PC-9 (cell line): ENCODE results near the gene ANK2. TPM values are rescaled to one million over a fixed set of nuclear protein-coding genes. Genes with fewer than 3 reads are reported as not detected.

Experiments used
- BruUV-seq: library from RNA; stranded (reverse); fragments of 400-500 nt; replicated peaks from 2 replicates; lab custom pipeline; 2021; lab: Mats Ljungman, UMichigan
- CTCF ChIA-PET: fragments of 300-600 bp; sonication (Branson Sonifier 250); formaldehyde crosslinking; loops from one replicate; lab custom pipeline; 2022; ENCODE audit warnings: antibody characterized with exemption; lab: Charles Lee
- POLR2A ChIA-PET: fragments of 300-600 bp; sonication (Branson Sonifier 250); formaldehyde crosslinking; loops from one replicate; lab custom pipeline; 2022; ENCODE audit warnings: antibody characterized with exemption; ENCODE audit not compliant: unreplicated experiment; lab: Charles Lee
- DNase-seq, 2 experiments: peaks; one replicate each; pipeline versions ENCODE4 v3.0.0 to v3.0.0-alpha.2; 2015 to 2022; ENCODE audit warnings: mixed read lengths in 1 of 2
- H2AFZ ChIP-seq: fragments of 200-600 bp; sonication (generic); 2 replicates; pipeline ENCODE4 v1.8.1; 2017; ENCODE audit warnings: antibody characterized with exemption
- H3F3A ChIP-seq: fragments of 200-600 bp; sonication (generic); 2 replicates; pipeline ENCODE4 v1.8.1; 2017; ENCODE audit warnings: antibody characterized with exemption, mild to moderate bottlenecking, low read depth; ENCODE audit not compliant: insufficient read depth
- H3K27ac ChIP-seq: fragments of 200-600 bp; sonication (generic); 2 replicates; pipeline ENCODE4 v1.6.1; 2016; ENCODE audit warnings: mixed run types
- H3K27me3 ChIP-seq: fragments of 200-600 bp; sonication (generic); 2 replicates; pipeline ENCODE4 v1.6.1; 2016; ENCODE audit warnings: low read depth, mixed run types; ENCODE audit not compliant: insufficient read depth
- H3K36me3 ChIP-seq: fragments of 200-600 bp; sonication (generic); 2 replicates; pipeline ENCODE4 v1.6.1; 2016; ENCODE audit warnings: low read depth, mixed run types
- H3K4me1 ChIP-seq: fragments of 200-600 bp; sonication (generic); replicated peaks from 2 replicates; pipeline ENCODE4 v1.6.1; 2016; ENCODE audit warnings: mixed run types; ENCODE audit not compliant: insufficient read depth
- H3K4me2 ChIP-seq: fragments of 200-600 bp; sonication (generic); 2 replicates; pipeline ENCODE4 v1.6.1; 2017; ENCODE audit warnings: mixed run types
- H3K4me3 ChIP-seq: fragments of 200-600 bp; sonication (generic); 2 replicates; pipeline ENCODE4 v1.6.1; 2016; ENCODE audit warnings: mixed run types
- H3K79me2 ChIP-seq: fragments of 200-600 bp; sonication (generic); 2 replicates; pipeline ENCODE4 v1.6.1; 2017; ENCODE audit warnings: low read depth, mixed run types
- H3K9me2 ChIP-seq: fragments of 200-600 bp; sonication (generic); 2 replicates; pipeline ENCODE4 v1.8.1; 2017; ENCODE audit warnings: mild to moderate bottlenecking; ENCODE audit not compliant: insufficient read depth
- H3K9me3 ChIP-seq: fragments of 200-600 bp; sonication (generic); 2 replicates; pipeline ENCODE4 v1.8.1; 2016; ENCODE audit warnings: low read depth; ENCODE audit not compliant: insufficient read depth
- H4K20me1 ChIP-seq: fragments of 200-600 bp; sonication (generic); 2 replicates; pipeline ENCODE4 v1.8.1; 2017; ENCODE audit not compliant: insufficient read depth
- EZH2 ChIP-seq: fragments of 200-600 bp; sonication (generic); IDR thresholded peaks from 2 replicates; pipeline ENCODE4 v1.8.0; 2017; ENCODE audit warnings: antibody characterized with exemption, low read depth
- intact Hi-C: fragments of 100-400 bp; cut with micrococcal nuclease; formaldehyde crosslinking; loops from one replicate; pipeline ENCODE4 v1.10.0; 2022; ENCODE audit not compliant: unreplicated experiment
- total RNA-seq: library from RNA; stranded (reverse); gene quantifications from 2 replicates; pipeline ENCODE4 v1.2.3, GENCODE V29; 2021
- TF ChIP-seq, protein P1 (sequence below): fragments of 200-600 bp; sonication (generic); conservative IDR thresholded peaks from 2 replicates; pipeline ENCODE4 v1.6.1; 2017; ENCODE audit warnings: mixed run types, antibody characterized with exemption, mild to moderate bottlenecking, moderate library complexity

The ANK2 gene
- total RNA-seq, 1 experiment from 2014 or later: 0.61 TPM

DNA sequence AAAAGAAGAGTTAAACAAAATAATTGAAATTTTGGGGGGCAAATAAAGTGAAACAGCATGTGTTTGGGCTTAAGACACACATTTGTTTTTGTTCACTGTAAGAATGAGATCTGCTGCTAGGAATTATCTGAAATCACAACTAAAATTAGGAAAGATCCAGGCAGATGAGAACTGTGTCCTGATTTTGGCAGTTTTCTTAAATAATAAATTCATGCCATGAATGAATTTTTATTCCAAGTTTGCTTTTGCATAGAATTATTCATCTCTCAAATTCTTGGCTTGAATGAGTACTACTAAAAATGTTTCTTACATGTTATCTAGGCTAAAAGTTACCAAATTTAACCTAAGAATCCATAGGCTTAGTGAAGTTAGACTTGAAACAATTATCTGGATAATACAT lies 321.7 kb downstream of the ANK2 start:
- Histone ChIP-seq H3K4me2 (no peak overlapping the region), H3K9me3 (no peaks in the 10 kb centered on the region), H2AFZ (no peak overlapping the region), H3K4me1 (no peaks in the 10 kb centered on the region), H3K36me3 (no peaks in the 10 kb centered on the region), H3K79me2 (no peaks in the 10 kb centered on the region), H3K27me3 (no peaks in the 10 kb centered on the region), H3K9me2 (no peaks in the 10 kb centered on the region), H4K20me1 (no peaks in the 10 kb centered on the region), H3K4me3 (no peak overlapping the region), H3F3A (no peaks in the 10 kb centered on the region), H3K27ac (no peak overlapping the region)
- intact Hi-C loops: no loop called here
- CTCF ChIA-PET: no interaction called here
- TF ChIP-seq, protein P1, sequence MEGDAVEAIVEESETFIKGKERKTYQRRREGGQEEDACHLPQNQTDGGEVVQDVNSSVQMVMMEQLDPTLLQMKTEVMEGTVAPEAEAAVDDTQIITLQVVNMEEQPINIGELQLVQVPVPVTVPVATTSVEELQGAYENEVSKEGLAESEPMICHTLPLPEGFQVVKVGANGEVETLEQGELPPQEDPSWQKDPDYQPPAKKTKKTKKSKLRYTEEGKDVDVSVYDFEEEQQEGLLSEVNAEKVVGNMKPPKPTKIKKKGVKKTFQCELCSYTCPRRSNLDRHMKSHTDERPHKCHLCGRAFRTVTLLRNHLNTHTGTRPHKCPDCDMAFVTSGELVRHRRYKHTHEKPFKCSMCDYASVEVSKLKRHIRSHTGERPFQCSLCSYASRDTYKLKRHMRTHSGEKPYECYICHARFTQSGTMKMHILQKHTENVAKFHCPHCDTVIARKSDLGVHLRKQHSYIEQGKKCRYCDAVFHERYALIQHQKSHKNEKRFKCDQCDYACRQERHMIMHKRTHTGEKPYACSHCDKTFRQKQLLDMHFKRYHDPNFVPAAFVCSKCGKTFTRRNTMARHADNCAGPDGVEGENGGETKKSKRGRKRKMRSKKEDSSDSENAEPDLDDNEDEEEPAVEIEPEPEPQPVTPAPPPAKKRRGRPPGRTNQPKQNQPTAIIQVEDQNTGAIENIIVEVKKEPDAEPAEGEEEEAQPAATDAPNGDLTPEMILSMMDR: no peak
- no peak for TF ChIP-seq EZH2
- POLR2A ChIA-PET: no interaction called here
- DNase-seq: no peak
- no TSS peak for BruUV-seq

DNA sequence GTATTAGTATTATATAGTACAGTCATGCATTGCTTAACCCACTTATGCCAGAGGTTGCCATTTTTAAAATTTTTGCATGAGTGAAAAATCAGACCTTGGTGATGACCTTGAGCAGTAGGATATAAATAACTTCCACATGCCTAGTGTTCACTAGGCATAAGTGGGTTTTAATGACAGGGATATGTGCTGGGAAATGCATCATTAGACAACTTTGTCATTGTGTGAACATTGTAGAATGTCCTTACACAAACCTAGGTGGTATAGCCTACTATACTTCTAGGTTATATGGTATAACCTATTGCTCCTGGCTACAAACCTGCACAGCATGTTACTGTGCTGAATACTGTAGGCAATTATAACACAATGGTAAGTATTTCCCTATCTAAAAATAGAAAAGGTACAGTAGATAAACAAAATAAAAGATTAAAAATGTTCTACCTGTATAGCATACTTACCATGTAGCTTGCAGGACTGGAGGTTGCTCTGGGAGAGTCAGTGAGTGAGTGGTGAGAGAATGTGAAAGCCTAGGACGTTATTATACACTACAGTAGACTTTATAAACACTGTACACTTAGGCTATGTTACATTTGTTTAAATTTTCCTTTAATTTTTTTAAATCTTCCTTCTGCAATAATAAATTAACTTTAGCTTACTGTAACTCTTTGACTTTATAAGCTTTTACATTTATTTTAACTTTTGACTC lies 326.7 kb downstream of the ANK2 start:
- no TSS peak for BruUV-seq
- ChIA-PET POLR2A (interaction anchor here (0.6 kb wide), 1 partner anchor 497 kb away, joined by 3 read pairs; no protein-coding TSS in a partner anchor), CTCF (no interaction called here)
- Histone ChIP-seq H3K36me3 (no peaks in the 10 kb centered on the region), H3F3A (no peaks in the 10 kb centered on the region), H3K4me2 (no peak overlapping the region), H4K20me1 (no peaks in the 10 kb centered on the region), H2AFZ (no peak overlapping the region), H3K9me2 (no peaks in the 10 kb centered on the region), H3K4me3 (no peak overlapping the region), H3K9me3 (no peaks in the 10 kb centered on the region), H3K27ac (no peak overlapping the region), H3K27me3 (no peaks in the 10 kb centered on the region), H3K79me2 (no peaks in the 10 kb centered on the region), H3K4me1 (no peaks in the 10 kb centered on the region)
- intact Hi-C loops: no loop called here
- TF ChIP-seq EZH2: no peak
- TF ChIP-seq, protein P1: no peak
- DNase-seq: no peak

DNA sequence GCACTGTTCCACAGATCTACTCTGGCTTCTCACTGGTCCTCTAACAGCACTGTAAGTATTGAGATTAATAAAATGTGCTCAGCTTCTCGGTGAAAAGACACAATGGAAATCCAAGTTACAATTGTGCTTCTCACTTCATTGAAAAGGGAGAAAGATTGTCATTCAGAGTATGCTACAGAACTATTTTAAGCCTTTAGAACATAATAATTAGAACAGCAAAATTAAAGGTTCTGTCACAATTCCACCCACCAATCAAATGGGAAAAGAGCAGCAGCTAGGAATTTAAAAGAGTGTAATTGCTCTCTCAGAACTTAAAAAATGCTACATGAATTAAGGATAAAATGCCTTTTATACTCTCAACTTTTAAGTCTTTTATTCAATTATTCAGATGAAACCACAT lies 329.4 kb downstream of the ANK2 start:
- no peak overlapping the region for H3K4me2 ChIP-seq
- H3K79me2 ChIP-seq: no peaks in the 10 kb centered on the region
- no peaks in the 10 kb centered on the region for H3K9me3 ChIP-seq
- no peaks in the 10 kb centered on the region for H3K27me3 ChIP-seq
- TF ChIP-seq, protein P1: no peak
- no peak for TF ChIP-seq EZH2
- no peak overlapping the region for H3K4me3 ChIP-seq
- no peak overlapping the region for H2AFZ ChIP-seq
- POLR2A ChIA-PET: no interaction called here
- H3K4me1 ChIP-seq: no peaks in the 10 kb centered on the region
- no peaks in the 10 kb centered on the region for H3K36me3 ChIP-seq
- H3F3A ChIP-seq: no peaks in the 10 kb centered on the region
- no TSS peak for BruUV-seq
- no peaks in the 10 kb centered on the region for H3K9me2 ChIP-seq
- intact Hi-C loops: no loop called here
- no peak for DNase-seq
- no peak overlapping the region for H3K27ac ChIP-seq
- CTCF ChIA-PET: no interaction called here
- no peaks in the 10 kb centered on the region for H4K20me1 ChIP-seq
